Hepatocyte (in vitro differentiated cells): Measurements from ENCODE around the gene CEMIP2. TPM values are rescaled to one million over a fixed set of nuclear protein-coding genes. Genes with fewer than 3 reads are reported as not detected.
A peak's percentile ranks its signal among the peaks of the same experiment; 100 is the strongest.

Experiments used
- DNase-seq: peaks from one replicate; pipeline ENCODE4 v3.0.0-alpha.2; 2016; ENCODE audit warnings: low spot score
- H2AFZ ChIP-seq: fragments of 200-600 bp; sonication (generic); 2 replicates; pipeline ENCODE4 v1.6.0; 2016; ENCODE audit warnings: antibody characterized with exemption, mild to moderate bottlenecking
- H3K27ac ChIP-seq: fragments of 200-600 bp; sonication (generic); 2 replicates; pipeline ENCODE4 v1.5.1; 2016; ENCODE audit warnings: mild to moderate bottlenecking
- H3K27me3 ChIP-seq: fragments of 200-600 bp; sonication (generic); 2 replicates; pipeline ENCODE4 v1.6.1; 2016
- H3K36me3 ChIP-seq: fragments of 200-600 bp; sonication (generic); replicated peaks from 2 replicates; pipeline ENCODE4 v1.5.1; 2016; ENCODE audit warnings: low read depth; ENCODE audit not compliant: insufficient read depth
- H3K4me1 ChIP-seq: fragments of 200-600 bp; sonication (generic); 2 replicates; pipeline ENCODE4 v1.5.1; 2016; ENCODE audit warnings: mild to moderate bottlenecking, moderate library complexity; ENCODE audit not compliant: insufficient read depth
- H3K4me2 ChIP-seq: fragments of 200-600 bp; sonication (generic); 2 replicates; pipeline ENCODE4 v1.6.0; 2016
- H3K4me3 ChIP-seq: fragments of 200-600 bp; sonication (generic); 2 replicates; pipeline ENCODE4 v1.5.1; 2016; ENCODE audit warnings: mild to moderate bottlenecking
- H3K79me2 ChIP-seq: fragments of 200-600 bp; sonication (generic); 2 replicates; pipeline ENCODE4 v1.6.0; 2017; ENCODE audit warnings: mild to moderate bottlenecking
- H3K9me2 ChIP-seq: fragments of 200-600 bp; sonication (generic); replicated peaks from 2 replicates; pipeline ENCODE4 v1.6.0; 2017; ENCODE audit warnings: mild to moderate bottlenecking; ENCODE audit not compliant: insufficient read depth
- H3K9me3 ChIP-seq: fragments of 200-600 bp; sonication (generic); 2 replicates; pipeline ENCODE4 v1.5.1; 2016; ENCODE audit warnings: low read depth, mild to moderate bottlenecking
- H4K20me1 ChIP-seq: fragments of 200-600 bp; sonication (generic); 2 replicates; pipeline ENCODE4 v1.6.0; 2016; ENCODE audit warnings: mild to moderate bottlenecking; ENCODE audit not compliant: insufficient read depth, poor library complexity, severe bottlenecking
- CTCF ChIP-seq: fragments of 200-600 bp; sonication (generic); IDR thresholded peaks from 2 replicates; pipeline ENCODE4 v1.5.1; 2016; ENCODE audit warnings: antibody characterized with exemption, mild to moderate bottlenecking; ENCODE audit not compliant: poor library complexity
- EZH2 ChIP-seq: fragments of 200-600 bp; sonication (generic); IDR thresholded peaks from 2 replicates; pipeline ENCODE4 v1.6.1; 2016; ENCODE audit warnings: antibody characterized with exemption, mild to moderate bottlenecking, borderline replicate concordance
- EZH2phosphoT487 ChIP-seq: fragments of 200-600 bp; sonication (generic); IDR thresholded peaks from one replicate; pipeline ENCODE4 v1.6.1; 2018; ENCODE audit warnings: antibody characterized with exemption, mild to moderate bottlenecking, low read depth, moderate library complexity; ENCODE audit not compliant: unreplicated experiment, severe bottlenecking
- WGBS: methylation state at CpG from one replicate; pipeline ENCODE4 v1.1.6; 2016; ENCODE audit warnings: low lambda C conversion rate; ENCODE audit errors: missing lambda C conversion rate; 5-methylcytosine and 5-hydroxymethylcytosine counted together
- polyA plus RNA-seq: library from polyadenylated mRNA; unstranded; fragments of >200 nt; fragmentation: Nextera tagmentation; extraction: Ambion mirVana; gene quantifications from 2 replicates; pipeline ENCODE4 v1.2.1, GENCODE V29; 2016
- total RNA-seq: library from RNA; depleted of rRNA; stranded (reverse); fragments of >200 nt; gene quantifications from 2 replicates; pipeline ENCODE4 v1.2.3, GENCODE V29; 2014

Gene CEMIP2
- total and polyA plus RNA-seq, 2 experiments from 2014 or later: 45.2 to 94.2 TPM

- no peaks in the 10 kb centered on the region for H3K9me2 ChIP-seq
- H3K4me3 ChIP-seq: no peak overlapping the region
- H4K20me1 ChIP-seq: no peaks in the 10 kb centered on the region
- no peak overlapping the region for H2AFZ ChIP-seq
- H3K4me2 ChIP-seq: peak overlapping the region; percentile 58
- WGBS: 100% methylated on average over 1 of the region's 1 CpG
- H3K79me2 ChIP-seq: no peaks in the 10 kb centered on the region
- no peaks in the 10 kb centered on the region for H3K36me3 ChIP-seq
- peaks cover 58% of the 10 kb centered on the region for H3K4me1 ChIP-seq
- no peak for DNase-seq
- H3K27me3 ChIP-seq: no peaks in the 10 kb centered on the region
- H3K27ac ChIP-seq: peak overlapping the region; percentile 92
- H3K9me3 ChIP-seq: no peaks in the 10 kb centered on the region
- TF ChIP-seq EZH2phosphoT487: no peak
- no peak for TF ChIP-seq EZH2
- TF ChIP-seq CTCF: no peak
Observed at GRCh38 chr9:71677209-71677608, 91.1 kb downstream of the CEMIP2 start.

- no peak overlapping the region for H3K4me3 ChIP-seq
- no peaks in the 10 kb centered on the region for H3K9me2 ChIP-seq
- no peaks in the 10 kb centered on the region for H3K79me2 ChIP-seq
- H2AFZ ChIP-seq: no peak overlapping the region
- no peak overlapping the region for H3K4me2 ChIP-seq
- TF ChIP-seq CTCF (no peak), EZH2phosphoT487 (no peak), EZH2 (no peak)
- H3K4me1 ChIP-seq: peaks cover 51% of the 10 kb centered on the region
- peak overlapping the region; percentile 49 for H3K27ac ChIP-seq
- DNase-seq: no peak
- H4K20me1 ChIP-seq: no peaks in the 10 kb centered on the region
- H3K9me3 ChIP-seq: no peaks in the 10 kb centered on the region
- H3K27me3 ChIP-seq: no peaks in the 10 kb centered on the region
- H3K36me3 ChIP-seq: no peaks in the 10 kb centered on the region
Observed at GRCh38 chr9:71676460-71676859, 91.9 kb downstream of the CEMIP2 start.

DNA sequence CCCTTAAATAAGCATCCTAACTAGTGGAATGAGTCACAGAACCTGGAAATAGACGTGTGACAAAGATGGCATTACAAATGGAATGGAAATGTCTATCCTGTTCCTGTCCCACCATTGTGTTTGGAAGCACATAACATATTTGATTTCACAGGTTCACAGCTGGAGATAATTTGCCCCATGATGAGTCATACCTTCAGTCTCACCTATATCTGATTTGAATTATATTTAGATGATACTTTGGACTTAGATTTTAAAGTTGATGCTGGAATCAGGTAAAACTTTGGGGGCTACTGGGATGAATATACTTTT lies 92.5 kb downstream of the CEMIP2 start:
- no peak for DNase-seq
- Histone ChIP-seq H2AFZ (no peak overlapping the region), H3K9me3 (no peaks in the 10 kb centered on the region), H3K79me2 (no peaks in the 10 kb centered on the region), H4K20me1 (no peaks in the 10 kb centered on the region), H3K4me1 (peaks cover 44% of the 10 kb centered on the region), H3K27me3 (no peaks in the 10 kb centered on the region), H3K9me2 (no peaks in the 10 kb centered on the region), H3K27ac (no peak overlapping the region), H3K36me3 (no peaks in the 10 kb centered on the region), H3K4me3 (no peak overlapping the region), H3K4me2 (no peak overlapping the region)
- 100% methylated on average over 1 of the region's 1 CpG for WGBS
- no peak for TF ChIP-seq CTCF
- TF ChIP-seq EZH2phosphoT487: no peak
- no peak for TF ChIP-seq EZH2
